Fibroblast of lung (primary cell): ENCODE data around the gene FAM83B. TPM values are rescaled to one million over a fixed set of nuclear protein-coding genes. Genes with fewer than 3 reads are reported as not detected.

Source experiments
- DNase-seq, 2 donors: peaks; one replicate each; pipeline versions ENCODE4 v3.0.0 to v3.0.0-alpha.2; 2010; ENCODE audit warnings: low read depth in 2 of 2
- H2AFZ ChIP-seq: 2 replicates; pipeline ENCODE4 v1.5.1; 2012; ENCODE audit warnings: low read length, control low read depth, inconsistent platforms
- H3K27ac ChIP-seq: 2 replicates; pipeline ENCODE4 v1.5.1; 2011; ENCODE audit warnings: low read length, control low read depth; ENCODE audit not compliant: insufficient read depth
- H3K27me3 ChIP-seq: 2 replicates; pipeline ENCODE4 v1.5.1; 2011; ENCODE audit warnings: mild to moderate bottlenecking, low read length; ENCODE audit not compliant: control insufficient read depth, insufficient read depth
- H3K36me3 ChIP-seq: 2 replicates; pipeline ENCODE4 v1.5.1; 2011; ENCODE audit warnings: low read length; ENCODE audit not compliant: control insufficient read depth, insufficient read depth
- H3K4me1 ChIP-seq: 2 replicates; pipeline ENCODE4 v1.5.1; 2011; ENCODE audit warnings: low read length; ENCODE audit not compliant: control insufficient read depth, insufficient read depth; ENCODE audit errors: extremely low read depth
- H3K4me2 ChIP-seq: 2 replicates; pipeline ENCODE4 v1.5.1; 2011; ENCODE audit warnings: low read length, control low read depth; ENCODE audit not compliant: insufficient read depth; ENCODE audit errors: extremely low read depth
- H3K4me3 ChIP-seq, 4 experiments: fragments of 200-600 bp in 1 of 4; sonication (generic) in 1 of 4; replicated peaks in 1 of 4; 2 replicates each; pipeline ENCODE4 v1.5.1; 2011 to 2016; ENCODE audit warnings: low read length in 4 of 4, low read depth in 3 of 4, mild to moderate bottlenecking in 3 of 4, control low read depth in 2 of 4, inconsistent platforms in 1 of 4, mixed read lengths in 1 of 4; ENCODE audit not compliant: insufficient read depth in 1 of 4; ENCODE audit errors: control extremely low read depth in 1 of 4
- H3K79me2 ChIP-seq: 2 replicates; pipeline ENCODE4 v1.5.1; 2012; ENCODE audit warnings: mild to moderate bottlenecking, low read length, inconsistent platforms; ENCODE audit not compliant: control insufficient read depth, insufficient read depth
- H3K9ac ChIP-seq: 2 replicates; pipeline ENCODE4 v1.5.1; 2011; ENCODE audit warnings: mild to moderate bottlenecking, low read length, control low read depth; ENCODE audit not compliant: insufficient read depth
- H3K9me3 ChIP-seq: 2 replicates; pipeline ENCODE4 v1.5.1; 2012; ENCODE audit warnings: low read depth, low read length; ENCODE audit not compliant: control insufficient read depth, insufficient read depth
- H4K20me1 ChIP-seq: 2 replicates; pipeline ENCODE4 v1.5.1; 2011; ENCODE audit warnings: low read length; ENCODE audit not compliant: control insufficient read depth, insufficient read depth; ENCODE audit errors: extremely low read depth
- EZH2 ChIP-seq: IDR thresholded peaks from 2 replicates; pipeline ENCODE4 v1.5.1; 2012; ENCODE audit warnings: low read length, control low read depth, mild to moderate bottlenecking; ENCODE audit errors: missing control alignments
- polyA plus RNA-seq, 2 donors: library from polyadenylated mRNA; depleted of rRNA in 1 of 2; stranded (reverse) in 1 of 2; unstranded in 1 of 2; fragments of >200 nt; gene quantifications; 2 replicates each; pipeline ENCODE4 v1.2.1, GENCODE V29; 2011 to 2012; ENCODE audit warnings: missing spikeins in 1 of 2
- total RNA-seq: library from RNA; depleted of rRNA; stranded (reverse); fragments of >200 nt; gene quantifications from 2 replicates; pipeline ENCODE4 v1.2.1, GENCODE V29; 2014
- TF ChIP-seq, protein P1 (sequence below), 2 donors: IDR thresholded peaks in 1 of 2; conservative IDR thresholded peaks in 1 of 2; 1 replicate in 1 of 2; 2 replicates in 1 of 2; pipeline ENCODE4 v1.5.1; 2011 to 2012; ENCODE audit warnings: low read length in 2 of 2, control low read depth in 1 of 2, inconsistent platforms in 1 of 2, low read depth in 1 of 2, mild to moderate bottlenecking in 1 of 2

Gene FAM83B
- total and polyA plus RNA-seq, 2 donors (not counting 1 experiment from before 2014, with no cell fraction given), result under 0.01 TPM; not detected in 1

DNA sequence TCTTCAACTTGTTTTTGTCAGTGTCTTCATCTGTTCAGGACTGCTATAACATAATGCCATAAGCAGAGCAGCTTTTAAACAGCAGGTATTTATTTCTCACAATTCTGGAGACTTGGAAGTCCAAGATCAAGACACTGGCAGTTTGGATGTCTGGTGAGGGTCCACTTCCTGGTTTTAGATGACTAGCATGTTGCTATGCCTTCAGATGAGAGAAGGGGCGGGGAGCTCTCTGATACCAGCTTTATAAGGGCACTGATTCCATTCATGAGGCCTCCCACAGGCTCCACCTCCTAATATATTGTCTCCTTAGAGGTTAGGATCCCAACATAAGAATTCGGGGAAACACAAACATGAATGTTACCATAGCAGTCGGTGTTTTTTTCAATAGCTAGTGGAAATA, 52.9 kb downstream of the FAM83B start:
- Histone ChIP-seq H3K4me2 (peak overlapping the region; percentile 8), H3K4me3 (no peak overlapping the region), H3K27me3 (no peaks in the 10 kb centered on the region), H3K4me1 (peaks cover 2% of the 10 kb centered on the region), H3K27ac (no peak overlapping the region), H2AFZ (no peak overlapping the region), H3K36me3 (no peaks in the 10 kb centered on the region), H4K20me1 (no peaks in the 10 kb centered on the region), H3K9ac (no peak overlapping the region), H3K79me2 (no peaks in the 10 kb centered on the region), H3K9me3 (no peaks in the 10 kb centered on the region)
- no peak for TF ChIP-seq EZH2
- TF ChIP-seq, protein P1, sequence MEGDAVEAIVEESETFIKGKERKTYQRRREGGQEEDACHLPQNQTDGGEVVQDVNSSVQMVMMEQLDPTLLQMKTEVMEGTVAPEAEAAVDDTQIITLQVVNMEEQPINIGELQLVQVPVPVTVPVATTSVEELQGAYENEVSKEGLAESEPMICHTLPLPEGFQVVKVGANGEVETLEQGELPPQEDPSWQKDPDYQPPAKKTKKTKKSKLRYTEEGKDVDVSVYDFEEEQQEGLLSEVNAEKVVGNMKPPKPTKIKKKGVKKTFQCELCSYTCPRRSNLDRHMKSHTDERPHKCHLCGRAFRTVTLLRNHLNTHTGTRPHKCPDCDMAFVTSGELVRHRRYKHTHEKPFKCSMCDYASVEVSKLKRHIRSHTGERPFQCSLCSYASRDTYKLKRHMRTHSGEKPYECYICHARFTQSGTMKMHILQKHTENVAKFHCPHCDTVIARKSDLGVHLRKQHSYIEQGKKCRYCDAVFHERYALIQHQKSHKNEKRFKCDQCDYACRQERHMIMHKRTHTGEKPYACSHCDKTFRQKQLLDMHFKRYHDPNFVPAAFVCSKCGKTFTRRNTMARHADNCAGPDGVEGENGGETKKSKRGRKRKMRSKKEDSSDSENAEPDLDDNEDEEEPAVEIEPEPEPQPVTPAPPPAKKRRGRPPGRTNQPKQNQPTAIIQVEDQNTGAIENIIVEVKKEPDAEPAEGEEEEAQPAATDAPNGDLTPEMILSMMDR (conservative IDR thresholded peaks at IDR 0.05 in 1 of 2, IDR thresholded peaks at IDR 0.05 in 1 of 2; ENCODE audit: low read depth in 1 of 2, low read length in 2 of 2), result no peak
- DNase-seq, result no peak

DNA sequence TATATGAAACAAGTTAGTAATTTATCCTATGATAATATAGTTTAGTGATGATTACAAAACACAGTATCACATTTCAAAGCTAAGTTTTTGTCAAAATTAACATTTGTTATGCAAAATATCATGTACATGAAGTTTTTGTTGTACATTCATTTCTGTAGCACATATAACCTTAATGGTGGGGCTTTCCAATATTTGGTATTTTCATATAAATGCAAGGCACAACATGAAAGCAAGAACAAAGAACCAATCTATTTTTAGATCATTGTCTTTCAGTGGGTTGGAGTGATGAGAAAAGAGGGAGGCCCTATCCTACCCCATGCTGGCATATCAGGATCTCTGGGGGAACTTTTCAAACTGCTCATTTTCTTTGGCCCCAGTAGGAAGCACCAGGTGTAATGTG, 53.4 kb downstream of the FAM83B start:
- Histone ChIP-seq H3K79me2 (no peaks in the 10 kb centered on the region), H4K20me1 (no peaks in the 10 kb centered on the region), H3K36me3 (no peaks in the 10 kb centered on the region), H3K27me3 (no peaks in the 10 kb centered on the region), H2AFZ (no peak overlapping the region), H3K9me3 (no peaks in the 10 kb centered on the region), H3K4me1 (peaks cover 2% of the 10 kb centered on the region), H3K27ac (no peak overlapping the region), H3K9ac (no peak overlapping the region), H3K4me2 (no peak overlapping the region), H3K4me3 (no peak overlapping the region)
- TF ChIP-seq EZH2, result no peak
- DNase-seq, result no peak

DNA sequence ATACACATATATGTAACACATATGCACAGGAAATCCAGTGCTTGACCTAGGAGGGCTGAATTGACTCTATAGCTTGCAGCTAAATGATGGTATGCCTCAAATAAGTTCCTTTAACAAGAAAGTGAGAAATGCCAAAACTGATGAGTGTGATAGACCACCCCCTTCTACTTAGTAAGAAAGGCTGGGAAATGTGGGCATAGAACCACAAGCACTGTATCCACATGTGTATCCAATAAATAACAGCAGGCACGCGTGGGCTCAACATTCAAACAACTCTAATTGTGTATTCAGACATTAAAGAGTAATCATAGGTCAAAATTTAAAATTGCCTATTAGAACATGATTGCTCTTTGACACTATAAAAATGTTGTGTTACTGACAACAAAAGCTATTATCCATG, 54.1 kb downstream of the FAM83B start:
- TF ChIP-seq, protein P1 (conservative IDR thresholded peaks at IDR 0.05 in 1 of 2, IDR thresholded peaks at IDR 0.05 in 1 of 2; ENCODE audit: low read depth in 1 of 2, low read length in 2 of 2), result no peak
- no peak for TF ChIP-seq EZH2
- no peaks in the 10 kb centered on the region for H3K27me3 ChIP-seq

More for the DNA sequence above, 54.1 kb downstream of the FAM83B start:
- Histone ChIP-seq H3K36me3 (no peaks in the 10 kb centered on the region), H4K20me1 (no peaks in the 10 kb centered on the region), H3K27ac (no peak overlapping the region), H3K9me3 (no peaks in the 10 kb centered on the region), H3K4me2 (no peak overlapping the region), H3K4me3 (no peak overlapping the region), H3K4me1 (peaks cover 2% of the 10 kb centered on the region), H3K79me2 (no peaks in the 10 kb centered on the region), H2AFZ (no peak overlapping the region), H3K9ac (no peak overlapping the region)
- DNase-seq, result no peak
